ENCODE data around the gene TGFBR3. TPM values are rescaled to one million over a fixed set of nuclear protein-coding genes. Genes with fewer than 3 reads are reported as not detected.

Gene TGFBR3
- total RNA-seq = 9.2 and 50.4 TPM in 2 replicates

GRCh38 chr1:91885716-91886506, at the start of gene TGFBR3:
TSS of gene TGFBR3 (minus strand) at chr1:91886151. CDS start at chr1:91861531, 24,620 bp downstream.

Other genes starting within 250 kb of the TGFBR3 start
- not detected in 2 replicates for gene BRDT, start 63.2 kb upstream of the TGFBR3 start, total RNA-seq
- 0.80 and 4.5 TPM in 2 replicates for gene EPHX4, start 143.8 kb upstream of the TGFBR3 start, total RNA-seq
- gene SETSIP, start 189.3 kb upstream of the TGFBR3 start, total RNA-seq = 0.26 TPM in 1 of 2 replicates, not detected in the other
- 3.9 and 4.9 TPM in 2 replicates for gene BTBD8, start 194.2 kb upstream of the TGFBR3 start, total RNA-seq